ENCODE data around the gene SLC45A2. TPM values are rescaled to one million over a fixed set of nuclear protein-coding genes. Genes with fewer than 3 reads are reported as not detected.

The SLC45A2 gene
- total RNA-seq, 1 donor: 0.09 TPM

GRCh38 chr5:34008802-34009201 lies 24.3 kb upstream of the SLC45A2 start:
- no peak for TF ChIP-seq CTCF (IDR thresholded peaks at IDR 0.05; ENCODE audit: insufficient read depth, low read length)
- peak; percentile 22 for DNase-seq (ENCODE audit: low read depth)
- H3K4me3 ChIP-seq (ENCODE audit: low read depth, low read length): peak overlapping the region; percentile 81

GRCh38 chr5:34007621-34008600 lies 23.4 kb upstream of the SLC45A2 start, which contains the start of gene AMACR:
Gene AMACR, minus strand, starts transcription at chr5:34008050. Its CDS starts 31 bp downstream, at chr5:34008019.
- TF ChIP-seq CTCF (IDR thresholded peaks at IDR 0.05; ENCODE audit: insufficient read depth, low read length): peak; percentile 5
- peak within 1 kb of the TSS; percentile 81 for H3K4me3 ChIP-seq (ENCODE audit: low read depth, low read length)
- DNase-seq (ENCODE audit: low read depth): peak; percentile 89

GRCh38 chr5:34007201-34007620 lies 22.7 kb upstream of the SLC45A2 start:
- peak overlapping the region; percentile 81 for H3K4me3 ChIP-seq (ENCODE audit: low read depth, low read length)
- TF ChIP-seq CTCF (IDR thresholded peaks at IDR 0.05; ENCODE audit: insufficient read depth, low read length): no peak
- DNase-seq (ENCODE audit: low read depth): peak; percentile 22

- no peak for DNase-seq (ENCODE audit: low read depth)
- TF ChIP-seq CTCF (IDR thresholded peaks at IDR 0.05; ENCODE audit: insufficient read depth, low read length): no peak
- H3K4me3 ChIP-seq (ENCODE audit: low read depth, low read length): no peak overlapping the region
Measured at GRCh38 chr5:34005681-34006080, 21.2 kb upstream of the SLC45A2 start.

- TF ChIP-seq CTCF (IDR thresholded peaks at IDR 0.05; ENCODE audit: insufficient read depth, low read length): no peak
- H3K4me3 ChIP-seq (ENCODE audit: low read depth, low read length): no peak overlapping the region
- no peak for DNase-seq (ENCODE audit: low read depth)
Measured at GRCh38 chr5:34005211-34005610, 20.7 kb upstream of the SLC45A2 start.

GRCh38 chr5:34003941-34004340 lies 19.4 kb upstream of the SLC45A2 start:
- DNase-seq (ENCODE audit: low read depth): no peak
- TF ChIP-seq CTCF (IDR thresholded peaks at IDR 0.05; ENCODE audit: insufficient read depth, low read length): no peak
- no peak overlapping the region for H3K4me3 ChIP-seq (ENCODE audit: low read depth, low read length)

All from fibroblast of the aortic adventitia (primary cell).